GM12878 (cell line): ENCODE results near the gene ANK3. TPM values are rescaled to one million over a fixed set of nuclear protein-coding genes. Genes with fewer than 3 reads are reported as not detected.

Experiments
- CBX3 ChIP-seq: fragments of 200-600 bp; sonication (generic); IDR thresholded peaks from 2 replicates; pipeline ENCODE4 v1.6.1; 2016; ENCODE audit warnings: low read depth, borderline replicate concordance
- CUX1 ChIP-seq: IDR thresholded peaks from 2 replicates; pipeline ENCODE4 v1.6.1; 2012; ENCODE audit warnings: improper control_type of control experiment, low read depth, low read length; ENCODE audit not compliant: insufficient replicate concordance
- E2F8 ChIP-seq: fragments of 450-650 bp; IDR thresholded peaks from 2 replicates; pipeline ENCODE4 v1.6.1; 2018; ENCODE audit warnings: mild to moderate bottlenecking, low read depth, moderate library complexity; ENCODE audit not compliant: partially characterized antibody
- EP300 ChIP-seq, 2 experiments: fragments of 150-350 bp in 1 of 2; IDR thresholded peaks; 2 replicates each; pipeline ENCODE4 v1.6.1; 2011 to 2012; ENCODE audit warnings: low read depth in 2 of 2, low read length in 2 of 2, borderline replicate concordance in 1 of 2, improper control_type of control experiment in 1 of 2, inconsistent platforms in 1 of 2; ENCODE audit not compliant: control insufficient read depth in 1 of 2
- EZH2 ChIP-seq: IDR thresholded peaks from 2 replicates; pipeline ENCODE4 v1.6.1; 2012; ENCODE audit warnings: low read depth, mild to moderate bottlenecking, control low read depth, inconsistent platforms, low read length, borderline replicate concordance; ENCODE audit not compliant: control insufficient read depth
- HDAC6 ChIP-seq: fragments of 200-600 bp; sonication (generic); IDR thresholded peaks from one replicate; pipeline ENCODE4 v1.8.0; 2017; ENCODE audit warnings: antibody characterized with exemption; ENCODE audit not compliant: unreplicated experiment
- IRF3 ChIP-seq: fragments of 450-650 bp; IDR thresholded peaks from 2 replicates; pipeline ENCODE4 v1.6.1; 2014; ENCODE audit warnings: mild to moderate bottlenecking
- KDM1A ChIP-seq: fragments of 200-600 bp; sonication (generic); IDR thresholded peaks from 2 replicates; pipeline ENCODE4 v1.6.1; 2016; ENCODE audit warnings: borderline replicate concordance
- MEF2B ChIP-seq: fragments of 450-650 bp; IDR thresholded peaks from 2 replicates; pipeline ENCODE4 v1.6.1; 2018; ENCODE audit warnings: mild to moderate bottlenecking, moderate library complexity; ENCODE audit not compliant: partially characterized antibody, poor library complexity, severe bottlenecking
- MTA3 ChIP-seq: IDR thresholded peaks from 2 replicates; pipeline ENCODE4 v1.6.1; 2012; ENCODE audit warnings: low read length, inconsistent platforms, borderline replicate concordance
- NFYA ChIP-seq: IDR thresholded peaks from 2 replicates; pipeline ENCODE4 v1.6.1; 2011; ENCODE audit warnings: low read depth, mild to moderate bottlenecking, low read length, improper control_type of control experiment, borderline replicate concordance
- PAX5 ChIP-seq: IDR thresholded peaks from 2 replicates; pipeline ENCODE4 v1.6.1; 2011; ENCODE audit warnings: low read depth, low read length, borderline replicate concordance
- RAD21 ChIP-seq: IDR thresholded peaks from 2 replicates; pipeline ENCODE4 v1.6.1; 2011; ENCODE audit warnings: mild to moderate bottlenecking, low read depth, low read length, moderate library complexity; ENCODE audit not compliant: insufficient read depth
- RCOR1 ChIP-seq: conservative IDR thresholded peaks from 2 replicates; pipeline ENCODE4 v1.6.1; 2012; ENCODE audit warnings: low read depth, low read length, improper control_type of control experiment
- RELA ChIP-seq: fragments of 450-650 bp; IDR thresholded peaks from 2 replicates; pipeline ENCODE4 v1.8.0; 2014; ENCODE audit warnings: borderline replicate concordance; ENCODE audit not compliant: partially characterized antibody
- SREBF1 ChIP-seq: IDR thresholded peaks from 2 replicates; pipeline ENCODE4 v1.6.1; 2012; ENCODE audit warnings: mild to moderate bottlenecking, low read length
- SUPT20H ChIP-seq: IDR thresholded peaks from 2 replicates; pipeline ENCODE4 v1.6.1; 2011; ENCODE audit warnings: low read depth, mild to moderate bottlenecking, low read length, moderate library complexity, borderline replicate concordance; ENCODE audit not compliant: control insufficient read depth
- SUZ12 ChIP-seq: fragments of 200-600 bp; sonication (generic); IDR thresholded peaks from one replicate; pipeline ENCODE4 v1.6.1; 2018; ENCODE audit warnings: antibody characterized with exemption, mild to moderate bottlenecking; ENCODE audit not compliant: unreplicated experiment
- YBX1 ChIP-seq: fragments of 450-650 bp; IDR thresholded peaks from 2 replicates; pipeline ENCODE4 v1.6.1; 2016; ENCODE audit warnings: antibody characterized with exemption
- ZNF24 ChIP-seq: fragments of 450-650 bp; IDR thresholded peaks from 2 replicates; pipeline ENCODE4 v1.6.1; 2017; ENCODE audit warnings: antibody characterized with exemption, mild to moderate bottlenecking
- polyA plus RNA-seq, 11 experiments: library from polyadenylated mRNA; depleted of rRNA in 4 of 11; unstranded in 6 of 11; stranded (reverse) in 5 of 11; fragments of >200 nt; fragmentation: Nextera tagmentation in 4 of 11; fragmentation: Illumina TruSeq in 1 of 11; extraction: Ambion mirVana in 4 of 11; extraction: Trizol in 1 of 11; gene quantifications; 1 replicate in 1 of 11; 2 replicates in 10 of 11; pipeline versions ENCODE4 v1.2.1 to v1.2.3, GENCODE V29; 2011 to 2016; ENCODE audit warnings: inconsistent platforms in 2 of 11, missing spikeins in 2 of 11, low read depth in 1 of 11
- total RNA-seq, 4 experiments: library from RNA; depleted of rRNA in 3 of 4; stranded (reverse); fragments of >200 nt in 3 of 4; fragmentation: Illumina TruSeq in 1 of 4; extraction: Trizol in 1 of 4; gene quantifications; 2 replicates each; pipeline versions ENCODE4 v1.2.1 to v1.2.3, GENCODE V29; 2013 to 2021

The ANK3 gene
- total and polyA plus RNA-seq, 10 of the 15 experiments (the other 5 are each of a cell fraction or from before 2014, with no cell fraction given), result 0.06 to 0.82 (median 0.20) TPM; not detected in 2

- no peak for TF ChIP-seq E2F8
- peak; percentile 12; the same call in 1 of the 2 replicates for TF ChIP-seq RAD21
- TF ChIP-seq CUX1, result no peak
- TF ChIP-seq RELA, result no peak
- peak; percentile 85 for TF ChIP-seq MEF2B
- TF ChIP-seq KDM1A, result no peak
- TF ChIP-seq SUPT20H, result no peak
- no peak for TF ChIP-seq SREBF1
- peak; percentile 75 to 83; a peak in 3 of 4 replicates for TF ChIP-seq EP300 (IDR thresholded peaks at IDR 0.05; ENCODE audit: borderline replicate concordance in 1 of 2, control insufficient read depth in 1 of 2, low read depth in 2 of 2, low read length in 2 of 2)
- TF ChIP-seq SUZ12, result no peak
- TF ChIP-seq NFYA, result no peak
- no peak for TF ChIP-seq ZNF24
- 0 out of 2 replicates have a peak, but pooled peaks have one; percentile 82 for TF ChIP-seq RCOR1
- TF ChIP-seq PAX5, result peak; percentile 87
- TF ChIP-seq IRF3, result no peak
- TF ChIP-seq HDAC6, result no peak
- TF ChIP-seq MTA3, result peak; percentile 79; the same call in 1 of the 2 replicates
- no peak for TF ChIP-seq EZH2
- TF ChIP-seq YBX1, result no peak
- no peak for TF ChIP-seq CBX3
Observed at GRCh38 chr10:60073781-60074656, 315.7 kb downstream of the ANK3 start (continued).
